Spleen (tissue), 11 donors: ENCODE results near the gene TMEM245. TPM values are rescaled to one million over a fixed set of nuclear protein-coding genes. Genes with fewer than 3 reads are reported as not detected.

Source experiments
- DNase-seq: peaks from one replicate; pipeline ENCODE4 v3.0.0-alpha.2; 2020
- H3K27ac ChIP-seq, 8 donors: fragments of 200-600 bp; sonication (generic) in 7 of 8; 1 replicate in 4 of 8; 2 replicates in 4 of 8; pipeline versions ENCODE4 v1.5.0 to v1.8.0; 2016 to 2021; ENCODE audit warnings: inconsistent platforms in 4 of 8, mild to moderate bottlenecking in 4 of 8, moderate library complexity in 1 of 8
- H3K27me3 ChIP-seq, 7 donors: fragments of 200-600 bp; sonication (generic) in 6 of 7; replicated peaks in 1 of 7; 1 replicate in 4 of 7; 2 replicates in 3 of 7; pipeline versions ENCODE4 v1.5.0 to v1.8.0; 2016 to 2021; ENCODE audit warnings: inconsistent platforms in 3 of 7, mild to moderate bottlenecking in 1 of 7
- H3K36me3 ChIP-seq, 6 donors: fragments of 200-600 bp; sonication (generic) in 5 of 6; 1 replicate in 4 of 6; 2 replicates in 2 of 6; pipeline versions ENCODE4 v1.5.0 to v1.8.0; 2016 to 2021; ENCODE audit warnings: inconsistent platforms in 2 of 6
- H3K4me1 ChIP-seq, 6 donors: fragments of 200-600 bp; sonication (generic) in 5 of 6; 1 replicate in 3 of 6; 2 replicates in 3 of 6; pipeline versions ENCODE4 v1.5.0 to v1.8.0; 2016 to 2021; ENCODE audit warnings: inconsistent platforms in 3 of 6
- H3K4me3 ChIP-seq, 8 donors: fragments of 200-600 bp; sonication (generic) in 7 of 8; 1 replicate in 4 of 8; 2 replicates in 4 of 8; pipeline versions ENCODE4 v1.5.0 to v1.8.0; 2016 to 2021; ENCODE audit warnings: inconsistent platforms in 4 of 8, mild to moderate bottlenecking in 4 of 8, moderate library complexity in 2 of 8
- H3K9me3 ChIP-seq, 8 donors: fragments of 200-600 bp; sonication (generic) in 7 of 8; 1 replicate in 4 of 8; 2 replicates in 4 of 8; pipeline versions ENCODE4 v1.5.0 to v1.8.0; 2016 to 2021; ENCODE audit warnings: inconsistent platforms in 4 of 8
- CTCF ChIP-seq, 11 experiments: fragments of 200-600 bp in 7 of 11; fragments of 450-650 bp in 4 of 11; sonication (generic) in 4 of 11; IDR thresholded peaks in 8 of 11; conservative IDR thresholded peaks in 3 of 11; 1 replicate in 7 of 11; 2 replicates in 4 of 11; pipeline versions ENCODE4 v1.4.0 to v1.8.0; 2016 to 2021; ENCODE audit warnings: antibody characterized with exemption in 11 of 11, inconsistent platforms in 4 of 11, mild to moderate bottlenecking in 1 of 11
- POLR2A ChIP-seq, 3 donors: fragments of 450-650 bp; IDR thresholded peaks; one replicate each; pipeline ENCODE4 v1.5.1; 2017; ENCODE audit warnings: antibody characterized with exemption in 3 of 3, mild to moderate bottlenecking in 1 of 3
- POLR2AphosphoS5 ChIP-seq, 3 donors: sonication (generic); formaldehyde crosslinking; IDR thresholded peaks; one replicate each; pipeline ENCODE4 v1.5.1; 2017; ENCODE audit warnings: antibody characterized with exemption in 3 of 3
- WGBS, 5 donors: extraction: QIAGEN DNeasy Blood & Tissue Kit in 3 of 5; methylation state at CpG; one replicate each; pipeline versions ENCODE4 v1.1.5 to v1.1.7; 2013 to 2018; 5-methylcytosine and 5-hydroxymethylcytosine counted together
- intact Hi-C: fragments of 100-400 bp; cut with DNase I; formaldehyde crosslinking; loops from one replicate; pipeline ENCODE4 v1.15.0; 2023; ENCODE audit warnings: low total_unique reads
- polyA plus RNA-seq, 3 donors: library from polyadenylated mRNA; stranded (reverse); fragments of 200-250 nt; gene quantifications; one replicate each; pipeline ENCODE4 v1.2.1, GENCODE V29; 2013
- total RNA-seq, 7 donors: library from RNA; depleted of rRNA in 3 of 7; stranded (reverse); fragments of >200 nt in 3 of 7; fragmentation: NEBNext Ultra II Directional in 4 of 7; extraction: Animal tissue kit (Norgen Biotek cat#: 25700) in 4 of 7; gene quantifications; one replicate each; pipeline versions ENCODE4 v1.1.0 to v1.2.1, GENCODE V29; 2016 to 2021
- donor health status: healthy with polysubstance abuse.
- donor health status: DM: no; HTN: no; CAD: no; lungs with moderate emphysema.
- donor health status: DM: no; HTN: no; CAD: no.
- donor health status: Bipolar disorder and iron deficiency.
- donor health status: healthy.
- donor health status: DM: no; HTN: no; CAD: no.
- donor health status: DM: yes; HTN: yes; CAD: no.

The TMEM245 gene
- total and polyA plus RNA-seq, 10 donors: 3.2 to 71.6 (median 37.9) TPM

DNA sequence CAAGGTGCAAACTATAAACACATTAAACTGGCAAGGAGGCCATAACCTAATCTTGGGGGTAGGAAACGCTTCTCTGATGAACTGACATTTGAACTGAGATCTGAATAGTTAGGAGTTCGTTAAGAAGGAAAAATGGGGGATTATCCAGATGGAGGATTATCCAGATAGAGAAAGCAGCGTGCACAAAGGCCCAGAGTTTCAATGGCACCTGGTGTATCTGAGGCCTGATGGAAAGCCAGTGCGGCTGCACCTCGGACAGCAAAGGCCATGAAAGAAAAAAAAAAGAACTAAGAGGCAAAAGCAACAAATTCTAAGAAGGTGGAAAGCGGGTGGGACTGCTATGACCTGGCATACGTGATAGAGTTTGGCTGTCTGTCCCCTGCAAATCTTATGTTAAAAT lies 93.4 kb downstream of the TMEM245 start:
- H3K4me3 ChIP-seq: no peak overlapping the region
- peaks cover 0 to 30% (median 0%) of the 10 kb centered on the region in 6 donors for H3K4me1 ChIP-seq
- WGBS, 5 donors: 94 to 96% (median 95%) methylated on average over 7 of the region's 7 CpGs
- H3K27ac ChIP-seq: no peak overlapping the region
- TF ChIP-seq CTCF (IDR thresholded peaks at IDR 0.05 in 8 of 11, conservative IDR thresholded peaks at IDR 0.05 in 3 of 11) (no peak), POLR2A (IDR thresholded peaks at IDR 0.05) (no peak), POLR2AphosphoS5 (IDR thresholded peaks at IDR 0.05) (no peak)
- H3K27me3 ChIP-seq: no peaks in the 10 kb centered on the region
- H3K9me3 ChIP-seq: no peaks in the 10 kb centered on the region
- peaks cover 0 to 69% (median 3%) of the 10 kb centered on the region in 6 donors for H3K36me3 ChIP-seq
- DNase-seq: no peak
- intact Hi-C loops: no loop called here

DNA sequence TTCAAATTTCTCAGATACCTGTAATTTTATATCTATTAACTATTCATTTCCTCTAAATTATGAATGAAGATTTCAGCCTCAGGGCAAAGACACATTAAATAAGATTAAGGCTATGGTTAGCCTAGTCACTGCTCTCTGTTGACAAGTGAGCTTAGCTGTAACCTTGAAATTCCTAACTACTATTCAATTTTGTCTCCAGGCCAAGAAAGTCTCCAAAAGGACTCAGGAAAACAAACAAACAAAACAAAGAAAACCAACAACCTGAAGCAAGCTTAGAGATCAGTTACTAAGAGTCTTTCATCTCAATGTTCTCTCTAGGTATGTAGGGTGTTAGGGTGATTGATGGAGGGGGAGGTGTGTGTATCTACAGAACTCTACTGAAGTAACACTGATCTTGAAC lies 96.9 kb downstream of the TMEM245 start:
- Histone ChIP-seq H3K27ac (no peak overlapping the region), H3K4me3 (no peak overlapping the region), H3K27me3 (no peaks in the 10 kb centered on the region), H3K9me3 (no peaks in the 10 kb centered on the region), H3K36me3 (peaks cover 0 to 61% (median 5%) of the 10 kb centered on the region in 6 donors), H3K4me1 (peaks cover 0 to 50% (median 0%) of the 10 kb centered on the region in 6 donors)
- TF ChIP-seq POLR2A (IDR thresholded peaks at IDR 0.05): no peak
- DNase-seq: no peak
- intact Hi-C loops: no loop called here

- no peaks in the 10 kb centered on the region for H3K9me3 ChIP-seq
- H3K27me3 ChIP-seq: no peaks in the 10 kb centered on the region
- peaks cover 0 to 48% (median 0%) of the 10 kb centered on the region in 6 donors for H3K4me1 ChIP-seq
- no peak for DNase-seq
- no peak for TF ChIP-seq POLR2A (IDR thresholded peaks at IDR 0.05)
- no peak for TF ChIP-seq POLR2AphosphoS5 (IDR thresholded peaks at IDR 0.05)
- TF ChIP-seq CTCF (IDR thresholded peaks at IDR 0.05 in 8 of 11, conservative IDR thresholded peaks at IDR 0.05 in 3 of 11): no peak
- intact Hi-C loops: no loop called here
- H3K36me3 ChIP-seq: peaks cover 0 to 43% (median 5%) of the 10 kb centered on the region in 6 donors
- WGBS, 5 donors: 57 to 75% (median 69%) methylated on average over 6 of the region's 6 CpGs
- H3K27ac ChIP-seq: peak overlapping the region in 4 of 8 donors; percentile 15 to 46 (median 32)
- H3K4me3 ChIP-seq: no peak overlapping the region
Observed at GRCh38 chr9:109020581-109021511, 98.9 kb downstream of the TMEM245 start.

DNA sequence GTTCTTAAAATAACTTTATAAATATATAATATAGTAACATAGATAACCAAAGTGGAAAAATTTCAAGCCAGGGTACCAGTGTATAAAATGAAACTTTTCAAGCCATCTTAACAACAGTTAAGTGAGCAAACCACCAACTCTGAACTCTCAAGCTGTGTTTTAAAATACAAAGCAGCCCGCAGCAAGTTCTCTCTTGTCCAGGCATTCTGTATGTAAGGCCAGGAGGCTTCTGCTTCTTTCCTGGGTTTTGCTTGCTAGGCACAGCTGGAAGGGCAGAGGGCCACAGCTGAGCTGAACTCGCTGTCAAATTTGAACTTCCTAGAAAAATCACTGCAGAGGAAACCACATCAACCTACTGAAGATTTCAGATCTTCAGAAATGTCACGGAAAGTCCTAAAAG lies 99.6 kb downstream of the TMEM245 start:
- intact Hi-C loops: no loop called here
- DNase-seq: no peak
- Histone ChIP-seq H3K36me3 (peaks cover 0 to 39% (median 5%) of the 10 kb centered on the region in 6 donors), H3K4me3 (no peak overlapping the region), H3K27ac (peak overlapping the region in 4 of 8 donors; percentile 3 to 46 (median 22)), H3K27me3 (no peaks in the 10 kb centered on the region), H3K9me3 (no peaks in the 10 kb centered on the region), H3K4me1 (peaks cover 0 to 41% (median 0%) of the 10 kb centered on the region in 6 donors)
- WGBS, 5 donors: 64 to 91% (median 79%) methylated on average over 3 of the region's 3 CpGs
- TF ChIP-seq POLR2AphosphoS5 (IDR thresholded peaks at IDR 0.05): no peak
- no peak for TF ChIP-seq CTCF (IDR thresholded peaks at IDR 0.05 in 8 of 11, conservative IDR thresholded peaks at IDR 0.05 in 3 of 11)
- no peak for TF ChIP-seq POLR2A (IDR thresholded peaks at IDR 0.05)
